Measurements from ENCODE around the gene ODC1. TPM values are rescaled to one million over a fixed set of nuclear protein-coding genes. Genes with fewer than 3 reads are reported as not detected.

ODC1 gene
- total RNA-seq, 2 donors from 2014 or later, result 41.5 to 44.6 TPM

GRCh38 chr2:10410823-10411437, 37.2 kb downstream of the ODC1 start:
- ATAC-seq (no peak), DNase-seq (peak in 1 of 2 donors; percentile 37)
- intact Hi-C loops (cut with DNase I, micrococcal nuclease), result loop anchor here (10.0 kb wide), 2 partner anchors 136 to 266 kb away; no protein-coding TSS in a partner anchor

- intact Hi-C loops (cut with DNase I, micrococcal nuclease), result loop anchor here (10.0 kb wide), 2 partner anchors 135 to 265 kb away; no protein-coding TSS in a partner anchor
- no peak for ATAC-seq
Measured at GRCh38 chr2:10410001-10410822, 37.9 kb downstream of the ODC1 start.

GRCh38 chr2:10408649-10409579, 39.2 kb downstream of the ODC1 start:
- peak; percentile 77 for ATAC-seq
- peak; percentile 90 to 91 for DNase-seq
- intact Hi-C loops (cut with DNase I, micrococcal nuclease), result no loop called here

More at GRCh38 chr2:10410001-10410822, 37.9 kb downstream of the ODC1 start:
- DNase-seq, result no peak

- ATAC-seq (peak; percentile 85), DNase-seq (peak; percentile 67 to 90)
- intact Hi-C loops (cut with DNase I, micrococcal nuclease), result no loop called here
Measured at GRCh38 chr2:10407841-10408648, 40.1 kb downstream of the ODC1 start.

- intact Hi-C loops (cut with DNase I, micrococcal nuclease), result no loop called here
- DNase-seq (no peak), ATAC-seq (no peak)
Measured at GRCh38 chr2:10407432-10407831, 40.7 kb downstream of the ODC1 start.

- intact Hi-C loops (cut with DNase I, micrococcal nuclease), result no loop called here
- ATAC-seq, result no peak
- DNase-seq, result no peak
Measured at GRCh38 chr2:10406491-10407188, 41.5 kb downstream of the ODC1 start.

- intact Hi-C loops (cut with DNase I, micrococcal nuclease), result no loop called here
Measured at GRCh38 chr2:10406016-10406415, 42.1 kb downstream of the ODC1 start.

GRCh38 chr2:10405448-10405847, 42.7 kb downstream of the ODC1 start:
- intact Hi-C loops (cut with DNase I, micrococcal nuclease), result no loop called here
- ATAC-seq (no peak), DNase-seq (no peak)

More at GRCh38 chr2:10406016-10406415, 42.1 kb downstream of the ODC1 start:
- no peak for ATAC-seq
- DNase-seq, result no peak

- intact Hi-C loops (cut with DNase I, micrococcal nuclease), result no loop called here
- no peak for DNase-seq
- no peak for ATAC-seq
Measured at GRCh38 chr2:10404324-10405143, 43.6 kb downstream of the ODC1 start.

GRCh38 chr2:10402653-10403215, 45.4 kb downstream of the ODC1 start:
- intact Hi-C loops (cut with DNase I, micrococcal nuclease), result no loop called here
- no peak for ATAC-seq
- no peak for DNase-seq

- no peak for DNase-seq
- peak; percentile 10 for ATAC-seq
- intact Hi-C loops (cut with DNase I, micrococcal nuclease), result no loop called here
Measured at GRCh38 chr2:10402062-10402585, 46.0 kb downstream of the ODC1 start.

- no peak for DNase-seq
- intact Hi-C loops (cut with DNase I, micrococcal nuclease), result no loop called here
- peak; percentile 65 for ATAC-seq
Measured at GRCh38 chr2:10400978-10401951, 46.9 kb downstream of the ODC1 start.

- intact Hi-C loops (cut with DNase I, micrococcal nuclease), result no loop called here
- ATAC-seq, result no peak
- DNase-seq, result no peak
Measured at GRCh38 chr2:10400568-10400977, 47.6 kb downstream of the ODC1 start.

- ATAC-seq, result no peak
- intact Hi-C loops (cut with DNase I, micrococcal nuclease), result no loop called here
- no peak for DNase-seq
Measured at GRCh38 chr2:10400002-10400401, 48.1 kb downstream of the ODC1 start.

- ATAC-seq (no peak), DNase-seq (no peak)
- intact Hi-C loops (cut with DNase I, micrococcal nuclease), result no loop called here
Measured at GRCh38 chr2:10399358-10399757, 48.8 kb downstream of the ODC1 start.
